Right lobe of liver (tissue), 6 donors: ENCODE measurements around the gene TUBB8B. TPM values are rescaled to one million over a fixed set of nuclear protein-coding genes. Genes with fewer than 3 reads are reported as not detected.
"Not testable (repeated sequence)": the region's sequence is repeated elsewhere in the genome, so short reads cannot be mapped to it uniquely, and the experiment has no call there.

ENCODE experiments used
- ATAC-seq, 4 donors: fragments of 200-7000 bp; cut with Tn5 transposase; one replicate each; pipeline ENCODE4 v1.9.1; 2020; ENCODE audit warnings: mild to moderate bottlenecking in 4 of 4, moderate library complexity in 4 of 4
- DNase-seq, 3 donors: peaks; one replicate each; pipeline ENCODE4 v3.0.0-alpha.2; 2020
- H3K27ac ChIP-seq, 3 donors: fragments of 200-600 bp; one replicate each; pipeline ENCODE4 v1.8.0; 2022
- H3K27me3 ChIP-seq, 2 donors: fragments of 200-600 bp; one replicate each; pipeline ENCODE4 v1.8.0; 2022
- H3K36me3 ChIP-seq, 4 donors: fragments of 200-600 bp; sonication (generic) in 1 of 4; one replicate each; pipeline versions ENCODE4 v1.5.1 to v1.8.0; 2017 to 2022; ENCODE audit warnings: control low read depth in 1 of 4
- H3K4me1 ChIP-seq, 4 donors: fragments of 200-600 bp; sonication (generic) in 1 of 4; one replicate each; pipeline versions ENCODE4 v1.5.1 to v1.8.0; 2017 to 2022; ENCODE audit warnings: control low read depth in 1 of 4
- H3K4me3 ChIP-seq, 3 donors: fragments of 200-600 bp; one replicate each; pipeline ENCODE4 v1.8.0; 2022
- H3K9me3 ChIP-seq, 4 donors: fragments of 200-600 bp; sonication (generic) in 1 of 4; one replicate each; pipeline versions ENCODE4 v1.5.1 to v1.8.0; 2017 to 2022; ENCODE audit warnings: control low read depth in 1 of 4
- WGBS: methylation state at CpG from one replicate; pipeline ENCODE4 v1.1.6; 2018; ENCODE audit warnings: low coverage, low lambda C conversion rate; ENCODE audit not compliant: insufficient coverage; ENCODE audit errors: missing lambda C conversion rate; 5-methylcytosine and 5-hydroxymethylcytosine counted together
- intact Hi-C, 2 donors: fragments of 100-400 bp; cut with DNase I; formaldehyde crosslinking; loops; one replicate each; pipeline versions ENCODE4 v1.11.2 to v1.14.1; 2022
- total RNA-seq, 6 experiments: library from RNA; depleted of rRNA in 2 of 6; stranded (reverse); fragments of >200 nt in 2 of 6; fragmentation: NEBNext Ultra II Directional in 3 of 6; extraction: Animal tissue kit (Norgen Biotek cat#: 25700) in 3 of 6; gene quantifications; one replicate each; pipeline versions ENCODE4 v1.1.0 to v1.2.4, GENCODE V29; 2016 to 2023
- donor health status: DM: no; HTN: yes; CAD: no.
- donor health status: DM: no; HTN: no; CAD: no.
- donor health status: DM: no; HTN: no; CAD: no.
- donor health status: DM: no; HTN: yes; CAD: no.
- donor health status: DM: no; HTN: yes; CAD: no.

TUBB8B gene
- total RNA-seq, 6 experiments from 2014 or later = 0.30 TPM; not detected in 5

DNA sequence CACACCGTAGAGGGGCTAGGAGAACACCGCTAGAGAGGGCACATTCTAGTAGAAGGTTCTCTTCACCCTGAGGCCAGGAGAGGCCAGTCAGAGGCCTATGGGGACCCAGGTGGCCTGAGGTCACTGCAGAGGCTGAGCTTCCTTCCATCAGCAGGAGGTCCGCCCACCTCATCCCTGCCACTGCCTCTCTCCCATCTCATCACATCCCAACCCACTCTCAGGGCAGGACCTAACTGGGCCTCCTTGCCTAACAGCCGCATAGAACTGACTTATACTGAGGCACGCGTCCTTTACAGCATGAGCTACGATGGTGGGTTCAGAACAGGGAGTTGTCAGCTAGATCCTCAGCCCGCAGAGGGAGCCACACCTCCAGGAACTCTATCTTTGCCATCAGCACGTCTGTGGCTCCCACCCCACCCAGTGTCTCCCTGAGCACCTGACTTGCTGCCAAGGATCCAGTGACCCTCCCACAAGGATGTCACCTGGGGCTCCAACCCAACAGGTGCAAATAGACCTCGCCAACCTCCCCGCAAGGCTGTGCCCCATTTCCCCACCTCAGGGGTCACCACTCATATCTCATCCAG lies 33.3 kb upstream of the TUBB8B start:
- DNase-seq, H3K27ac ChIP-seq, H3K4me3 ChIP-seq, H3K9me3 ChIP-seq, H3K36me3 ChIP-seq, H3K4me1 ChIP-seq, H3K27me3 ChIP-seq, ATAC-seq, intact Hi-C loops: not testable (repeated sequence)
- WGBS = 60% methylated on average over 6 of the region's 11 CpGs

DNA sequence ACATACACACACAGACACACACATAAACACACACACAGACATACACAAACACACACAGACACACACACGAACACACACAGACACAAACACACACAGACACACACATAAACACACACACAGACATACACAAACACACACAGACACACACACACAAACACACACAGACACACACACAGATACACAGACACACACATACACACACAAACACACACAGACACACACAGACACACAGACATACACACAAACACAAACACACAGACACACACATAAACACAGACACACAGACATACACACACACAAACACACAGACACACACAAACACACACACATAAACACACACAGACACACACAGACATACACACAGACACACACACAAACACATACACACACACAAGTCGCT lies 31.5 kb upstream of the TUBB8B start:
- H3K27me3 ChIP-seq, DNase-seq, H3K27ac ChIP-seq, ATAC-seq, intact Hi-C loops, H3K36me3 ChIP-seq, H3K9me3 ChIP-seq, H3K4me1 ChIP-seq, H3K4me3 ChIP-seq: not testable (repeated sequence)
- WGBS = 18% methylated on average over 1 of the region's 2 CpGs

DNA sequence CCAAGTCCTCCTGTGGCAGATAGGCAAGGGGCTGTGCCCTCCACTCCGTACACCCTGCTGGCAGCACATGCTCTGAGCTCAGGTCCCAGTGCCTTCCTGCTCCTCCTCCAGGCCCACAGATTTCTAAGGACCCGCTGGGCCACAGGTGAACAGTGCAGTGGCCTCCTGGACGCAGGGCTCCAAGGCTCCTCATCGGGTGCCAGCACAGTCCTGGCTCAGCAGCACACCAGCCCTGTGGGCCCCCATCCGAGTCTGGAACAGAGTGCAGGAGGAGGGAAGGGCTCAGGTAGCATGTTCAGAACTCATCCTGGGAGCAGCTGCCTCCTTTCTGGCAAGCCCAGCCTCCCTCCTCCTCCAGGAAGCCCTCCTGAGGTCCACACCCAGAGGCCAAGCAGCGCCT lies 30.8 kb upstream of the TUBB8B start:
- DNase-seq, intact Hi-C loops, H3K36me3 ChIP-seq, H3K9me3 ChIP-seq, H3K4me3 ChIP-seq, H3K27me3 ChIP-seq, H3K4me1 ChIP-seq, H3K27ac ChIP-seq: not testable (repeated sequence)
- peak in 1 of 4 donors; percentile 31 for ATAC-seq
- WGBS = no CpG with 5 or more reads among the region's 6 CpGs

DNA sequence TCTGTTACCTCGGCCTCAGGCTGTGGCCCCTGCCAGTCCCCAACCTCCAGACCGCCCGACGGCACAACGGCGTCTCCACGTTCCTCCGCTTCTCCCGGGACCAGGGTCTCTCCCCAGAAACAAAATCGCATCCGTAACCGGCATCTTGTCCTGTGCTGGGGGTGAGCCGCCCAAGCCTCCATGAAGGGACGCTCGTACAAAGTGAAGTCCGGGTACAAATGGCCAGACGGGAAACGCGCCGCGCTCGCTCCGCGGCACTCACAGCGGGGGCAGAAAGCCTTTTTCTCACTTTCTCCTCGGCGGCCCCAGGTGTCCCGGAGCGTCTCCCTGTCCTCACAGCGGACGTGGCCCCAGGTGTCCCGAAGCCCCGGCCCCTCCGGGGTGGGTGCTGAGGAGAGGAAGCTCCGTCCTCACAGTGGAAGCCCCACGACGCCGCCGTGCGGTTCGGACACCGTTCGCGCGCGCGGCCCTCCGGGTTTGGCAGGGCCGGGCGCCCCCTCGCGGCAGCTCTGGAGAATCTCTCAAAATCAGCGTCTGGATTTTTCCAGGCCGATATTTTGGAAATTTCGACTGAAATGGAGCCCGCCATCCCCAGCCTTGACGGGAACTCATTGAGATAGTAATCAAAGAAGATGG lies 26.2 kb upstream of the TUBB8B start:
- H3K4me3 ChIP-seq, H3K4me1 ChIP-seq, H3K9me3 ChIP-seq, intact Hi-C loops, H3K27ac ChIP-seq, H3K36me3 ChIP-seq, H3K27me3 ChIP-seq, DNase-seq: not testable (repeated sequence)
- WGBS = 79% methylated on average over 24 of the region's 57 CpGs
- peak in 1 of 4 donors; percentile 33 for ATAC-seq

DNA sequence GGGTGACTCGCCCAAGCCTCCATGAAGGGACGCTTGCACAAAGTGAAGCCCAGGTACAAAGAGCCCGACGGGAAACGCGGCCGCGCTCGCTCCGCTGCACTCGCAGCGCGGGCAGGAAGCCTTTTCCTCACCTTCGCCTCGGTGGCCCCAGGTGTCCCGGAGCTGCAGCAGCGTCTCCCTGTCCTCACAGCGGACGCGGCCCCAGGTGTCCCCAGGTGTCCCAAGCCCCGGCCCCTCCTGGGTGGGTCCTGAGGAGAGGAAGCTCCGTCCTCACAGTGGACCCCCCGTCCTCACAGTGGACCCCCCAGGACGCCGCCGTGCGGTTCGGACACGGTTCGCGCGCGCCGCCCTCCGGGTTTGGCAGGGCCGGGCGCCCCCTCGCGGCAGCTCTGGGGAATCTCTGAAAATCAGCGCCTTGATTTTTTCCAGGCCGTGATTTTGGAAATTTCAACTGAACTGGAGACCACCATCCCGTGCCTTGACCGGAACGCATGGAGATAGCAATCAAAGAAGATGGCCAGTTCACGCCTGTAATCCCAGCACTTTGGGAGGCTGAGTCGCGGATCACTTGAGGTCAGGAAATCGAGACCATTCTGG lies 23.9 kb upstream of the TUBB8B start:
- H3K4me3 ChIP-seq, intact Hi-C loops, H3K27ac ChIP-seq, H3K36me3 ChIP-seq, H3K9me3 ChIP-seq, H3K27me3 ChIP-seq, DNase-seq, H3K4me1 ChIP-seq: not testable (repeated sequence)
- ATAC-seq = peak in 1 of 4 donors; percentile 55
- 42% methylated on average over 12 of the region's 48 CpGs for WGBS

DNA sequence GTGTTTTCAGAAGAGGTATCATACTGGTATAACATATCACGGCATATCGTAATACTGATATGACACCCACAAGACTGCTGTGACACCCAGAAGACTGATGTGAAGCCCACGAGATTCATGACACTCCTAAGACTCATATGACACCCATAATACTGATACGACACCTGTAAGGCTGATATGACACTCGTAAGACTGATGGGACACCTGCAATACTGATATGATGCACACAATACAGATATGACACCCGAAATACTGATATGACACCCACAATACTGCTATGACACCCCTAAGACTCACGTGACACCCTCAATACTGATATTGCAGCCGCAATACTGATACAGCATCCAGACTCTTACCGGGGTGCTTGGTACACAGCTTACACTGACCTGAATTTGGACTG lies 18.3 kb upstream of the TUBB8B start:
- ATAC-seq, H3K4me3 ChIP-seq, DNase-seq, H3K4me1 ChIP-seq, H3K9me3 ChIP-seq, H3K36me3 ChIP-seq, intact Hi-C loops, H3K27me3 ChIP-seq, H3K27ac ChIP-seq: not testable (repeated sequence)
- WGBS = 62% methylated on average over 9 of the region's 9 CpGs

DNA sequence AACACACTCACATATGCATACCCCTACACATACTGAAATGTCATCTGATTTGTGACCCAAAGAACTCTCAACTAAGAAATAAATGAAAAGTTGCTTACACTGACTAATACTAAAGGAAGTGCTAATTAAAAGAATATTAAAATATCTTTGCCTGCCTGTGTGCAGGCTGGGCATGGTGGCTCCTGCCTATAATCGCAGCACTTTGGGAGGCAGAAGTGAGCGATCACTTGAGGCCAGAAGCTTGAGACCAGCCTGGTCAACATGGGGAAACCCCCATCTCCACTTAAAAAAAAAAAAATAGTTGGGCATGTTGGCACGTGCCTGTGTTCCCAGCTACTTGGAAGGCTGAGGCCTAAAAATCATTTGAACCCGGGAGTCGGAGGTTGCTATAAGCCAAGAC lies 14.9 kb upstream of the TUBB8B start:
- intact Hi-C loops, H3K27me3 ChIP-seq, H3K27ac ChIP-seq, H3K36me3 ChIP-seq, H3K4me3 ChIP-seq, ATAC-seq, H3K9me3 ChIP-seq, DNase-seq, H3K4me1 ChIP-seq: not testable (repeated sequence)
- 54% methylated on average over 4 of the region's 5 CpGs for WGBS

DNA sequence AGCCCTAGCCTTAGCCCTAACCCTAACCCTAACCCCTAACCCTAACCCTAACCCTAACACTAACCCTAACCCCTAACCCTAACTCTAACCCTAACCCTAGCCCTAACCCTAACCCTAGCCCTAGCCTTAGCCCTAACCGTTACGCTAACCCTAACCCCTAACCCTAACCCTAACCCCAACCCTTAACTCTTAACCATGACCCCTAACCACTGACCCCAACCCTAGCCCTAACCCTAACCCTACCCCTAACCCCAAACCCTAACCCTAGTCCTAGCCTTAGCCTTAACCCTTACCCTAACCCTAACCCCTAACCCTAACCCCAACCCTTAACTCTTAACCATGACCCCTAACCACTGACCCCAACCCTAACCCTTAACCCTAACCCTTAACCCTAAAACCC lies 14.2 kb upstream of the TUBB8B start:
- WGBS = 81% methylated on average over 2 of the region's 2 CpGs
- ATAC-seq, H3K36me3 ChIP-seq, H3K27ac ChIP-seq, H3K4me3 ChIP-seq, H3K27me3 ChIP-seq, DNase-seq, H3K9me3 ChIP-seq, intact Hi-C loops, H3K4me1 ChIP-seq: not testable (repeated sequence)

DNA sequence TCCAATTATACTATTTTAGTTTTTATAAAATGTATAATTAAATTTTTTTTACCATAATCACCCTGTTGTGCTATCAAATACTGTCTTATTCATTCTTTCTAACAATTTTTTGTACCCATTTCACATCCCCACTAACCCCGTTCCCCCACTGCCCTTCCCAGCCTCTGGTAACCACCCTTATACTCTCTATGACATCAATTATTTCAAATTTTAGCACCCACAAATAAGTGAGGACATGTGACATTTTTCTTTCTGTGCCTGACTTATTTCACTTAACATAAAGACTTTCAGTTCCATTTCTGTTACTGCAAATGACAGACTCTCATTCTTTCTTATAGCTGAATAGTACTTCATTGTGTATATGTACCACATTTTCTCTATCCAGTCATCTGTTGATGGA lies 5.0 kb upstream of the TUBB8B start:
- H3K4me3 ChIP-seq, H3K36me3 ChIP-seq, intact Hi-C loops, H3K4me1 ChIP-seq, ATAC-seq, H3K27ac ChIP-seq, H3K9me3 ChIP-seq, H3K27me3 ChIP-seq, DNase-seq: not testable (repeated sequence)
- whole genome bisulfite sequencing = 63% methylated on average over 1 of the region's 1 CpG

DNA sequence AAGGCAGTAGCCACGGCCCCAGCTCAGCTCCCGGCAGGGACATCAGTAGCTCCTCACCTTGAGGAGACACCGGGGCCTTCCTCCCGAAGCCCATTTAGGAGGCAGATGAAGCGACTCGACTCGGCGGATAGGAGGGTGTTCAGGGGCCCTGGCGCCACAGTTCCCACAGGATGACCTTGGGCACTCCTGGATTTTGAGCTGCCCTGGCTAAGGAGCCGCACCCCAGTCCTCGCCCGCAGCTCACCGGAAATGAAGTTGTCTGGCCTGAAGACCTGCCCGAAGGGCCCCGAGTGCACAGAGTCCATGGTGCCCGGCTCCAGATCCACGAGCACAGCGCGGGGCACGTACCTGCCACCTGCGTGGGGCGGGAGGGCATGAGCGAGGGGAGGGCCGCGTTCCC lies 719 bp downstream of the TUBB8B start:
- DNase-seq, intact Hi-C loops, ATAC-seq, H3K36me3 ChIP-seq, H3K9me3 ChIP-seq, H3K27me3 ChIP-seq, H3K4me1 ChIP-seq, H3K27ac ChIP-seq, H3K4me3 ChIP-seq: not testable (repeated sequence)
- WGBS = no CpG with 5 or more reads among the region's 25 CpGs

DNA sequence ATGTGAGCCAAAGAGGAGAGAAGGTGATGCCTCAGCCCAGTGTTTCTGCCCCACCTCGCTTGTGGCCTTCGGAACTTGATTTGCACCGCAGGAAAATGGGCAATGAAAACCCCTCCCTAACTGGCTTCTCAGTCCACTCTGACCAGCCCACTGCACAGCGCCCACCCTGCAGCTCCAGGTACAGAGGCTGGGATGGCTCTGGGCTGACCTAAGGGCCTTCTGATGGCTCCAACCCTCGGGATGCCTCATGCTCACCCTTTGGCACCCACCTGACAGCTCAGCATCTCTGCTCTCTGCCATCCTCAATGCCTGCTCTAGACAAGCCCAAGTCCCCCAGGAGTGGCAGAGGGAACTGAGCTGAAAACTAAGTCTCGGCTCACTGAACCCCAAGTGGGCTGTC lies 36.2 kb downstream of the TUBB8B start:
- no CpG with 5 or more reads among the region's 6 CpGs for WGBS
- ATAC-seq = peak; percentile 10 to 42 (median 23)
- DNase-seq, H3K9me3 ChIP-seq, H3K27me3 ChIP-seq, intact Hi-C loops, H3K27ac ChIP-seq, H3K4me1 ChIP-seq, H3K36me3 ChIP-seq, H3K4me3 ChIP-seq: not testable (repeated sequence)

DNA sequence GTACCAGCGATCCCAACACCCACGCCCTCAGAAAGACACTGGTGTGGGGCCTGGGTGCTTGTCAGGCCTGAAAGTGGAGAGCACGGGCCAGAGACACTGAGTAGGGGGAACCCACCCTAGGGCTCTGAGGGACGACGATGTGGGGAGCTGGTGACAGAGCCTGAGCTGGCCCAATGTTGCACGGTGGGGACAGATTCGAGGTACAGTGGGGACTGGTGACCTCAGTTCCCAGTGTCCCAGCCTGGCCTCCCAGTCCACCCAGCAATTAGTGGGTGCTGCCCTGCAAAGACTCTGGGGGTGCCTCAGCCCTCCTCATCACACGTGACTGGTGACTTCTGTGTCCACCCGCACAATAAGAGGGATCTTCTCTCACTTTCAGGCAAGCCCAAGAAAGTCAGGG lies 36.6 kb downstream of the TUBB8B start:
- WGBS = no CpG with 5 or more reads among the region's 9 CpGs
- intact Hi-C loops = not testable (repeated sequence)

More for the DNA sequence above, 36.6 kb downstream of the TUBB8B start:
- not testable (repeated sequence) for H3K4me1 ChIP-seq, H3K9me3 ChIP-seq, H3K27ac ChIP-seq, H3K4me3 ChIP-seq, DNase-seq, H3K36me3 ChIP-seq, H3K27me3 ChIP-seq
- peak in 3 of 4 donors; percentile 11 to 41 (median 28) for ATAC-seq
